ENCODE data around the gene YBEY.

The YBEY gene

DNA sequence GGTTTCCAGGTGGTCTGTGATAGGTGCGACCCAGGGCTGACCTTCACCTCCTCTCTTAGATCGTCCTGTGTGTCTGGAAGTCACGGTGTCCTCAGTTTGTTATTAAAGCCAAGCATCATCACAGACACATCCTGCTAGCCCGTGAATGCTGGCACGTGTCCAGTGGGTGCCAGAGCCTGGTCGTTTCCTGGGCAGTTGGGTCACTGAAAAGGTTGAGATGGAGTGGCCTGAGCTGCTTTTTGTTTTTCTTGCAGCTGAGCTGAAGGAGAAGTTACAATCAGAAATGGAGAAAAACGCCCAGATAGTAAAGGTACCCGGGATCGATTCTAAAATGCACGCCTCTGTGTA lies 61.0 kb downstream of the YBEY start:
- Histone ChIP-seq H3K9ac (ENCODE audit: low read length) (no peak overlapping the region), H3K9me3 (ENCODE audit: insufficient read depth, low read length) (no peaks in the 10 kb centered on the region), H3K4me3 (ENCODE audit: insufficient read depth, low read length, poor library complexity, severe bottlenecking) (no peak overlapping the region), H3K79me2 (ENCODE audit: insufficient read depth, low read length) (peaks cover 24% of the 10 kb centered on the region), H3K9me2 (replicated peaks; ENCODE audit: insufficient read depth, low read length) (no peaks in the 10 kb centered on the region), H3F3A (ENCODE audit: insufficient read depth) (peaks cover 4% of the 10 kb centered on the region; the same call in 1 of the 2 replicates), H3K27me3 (ENCODE audit: low read length) (no peaks in the 10 kb centered on the region), H3K27ac (ENCODE audit: low read depth, low read length) (no peak overlapping the region), H3K36me3 (ENCODE audit: low read length) (no peaks in the 10 kb centered on the region; the same call in 1 of the 2 replicates), H4K20me1 (ENCODE audit: low read depth, low read length) (no peaks in the 10 kb centered on the region), H2AFZ (ENCODE audit: low read depth, low read length, severe bottlenecking) (no peak overlapping the region), H3K4me2 (ENCODE audit: low read depth, low read length, poor library complexity, severe bottlenecking) (no peak overlapping the region)
- no peak for TF ChIP-seq EZH2phosphoT487 (conservative IDR thresholded peaks at IDR 0.05; ENCODE audit: low read length)
- TF ChIP-seq, protein P1, sequence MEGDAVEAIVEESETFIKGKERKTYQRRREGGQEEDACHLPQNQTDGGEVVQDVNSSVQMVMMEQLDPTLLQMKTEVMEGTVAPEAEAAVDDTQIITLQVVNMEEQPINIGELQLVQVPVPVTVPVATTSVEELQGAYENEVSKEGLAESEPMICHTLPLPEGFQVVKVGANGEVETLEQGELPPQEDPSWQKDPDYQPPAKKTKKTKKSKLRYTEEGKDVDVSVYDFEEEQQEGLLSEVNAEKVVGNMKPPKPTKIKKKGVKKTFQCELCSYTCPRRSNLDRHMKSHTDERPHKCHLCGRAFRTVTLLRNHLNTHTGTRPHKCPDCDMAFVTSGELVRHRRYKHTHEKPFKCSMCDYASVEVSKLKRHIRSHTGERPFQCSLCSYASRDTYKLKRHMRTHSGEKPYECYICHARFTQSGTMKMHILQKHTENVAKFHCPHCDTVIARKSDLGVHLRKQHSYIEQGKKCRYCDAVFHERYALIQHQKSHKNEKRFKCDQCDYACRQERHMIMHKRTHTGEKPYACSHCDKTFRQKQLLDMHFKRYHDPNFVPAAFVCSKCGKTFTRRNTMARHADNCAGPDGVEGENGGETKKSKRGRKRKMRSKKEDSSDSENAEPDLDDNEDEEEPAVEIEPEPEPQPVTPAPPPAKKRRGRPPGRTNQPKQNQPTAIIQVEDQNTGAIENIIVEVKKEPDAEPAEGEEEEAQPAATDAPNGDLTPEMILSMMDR (IDR thresholded peaks at IDR 0.05; ENCODE audit: insufficient read depth, low read length, poor library complexity, severe bottlenecking) = no peak
